PC-3 (cell line): ENCODE results near the gene PITPNB. TPM values are rescaled to one million over a fixed set of nuclear protein-coding genes. Genes with fewer than 3 reads are reported as not detected.

Source experiments
- ATAC-seq: fragments of 200-7000 bp; cut with Tn5 transposase; 2 replicates; pipeline ENCODE4 v1.9.1; 2020; ENCODE audit warnings: mild to moderate bottlenecking, moderate library complexity
- BruUV-seq: library from RNA; stranded (reverse); fragments of 400-500 nt; replicated peaks from 2 replicates; lab custom pipeline; 2021; lab: Mats Ljungman, UMichigan
- CTCF ChIA-PET: fragments of 300-600 bp; sonication (Branson Sonifier 250); formaldehyde crosslinking; loops from one replicate; lab custom pipeline; 2022; ENCODE audit warnings: antibody characterized with exemption; lab: Charles Lee
- POLR2A ChIA-PET: fragments of 300-600 bp; sonication (Branson Sonifier 250); formaldehyde crosslinking; loops from one replicate; lab custom pipeline; 2022; ENCODE audit warnings: antibody characterized with exemption; ENCODE audit not compliant: unreplicated experiment; lab: Charles Lee
- DNase-seq: peaks from one replicate; pipeline ENCODE4 v3.0.0-alpha.2; 2015
- H2AFZ ChIP-seq: fragments of 300-600 bp; sonication (generic); 2 replicates; pipeline ENCODE4 v1.6.0; 2016; ENCODE audit warnings: antibody characterized with exemption, low read length
- H3F3A ChIP-seq: fragments of 300-600 bp; sonication (generic); one replicate; pipeline ENCODE4 v1.6.0; 2017; ENCODE audit warnings: antibody characterized with exemption, low read length, control low read depth, mild to moderate bottlenecking; ENCODE audit not compliant: unreplicated experiment
- H3K27ac ChIP-seq: fragments of 300-600 bp; sonication (generic); 2 replicates; pipeline ENCODE4 v1.5.1; 2016; ENCODE audit warnings: mild to moderate bottlenecking, low read length
- H3K27me3 ChIP-seq: fragments of 300-600 bp; sonication (generic); 2 replicates; pipeline ENCODE4 v1.6.1; 2016; ENCODE audit warnings: low read length, mixed read lengths
- H3K36me3 ChIP-seq: fragments of 300-600 bp; sonication (generic); 2 replicates; pipeline ENCODE4 v1.6.1; 2016; ENCODE audit warnings: low read depth, mixed run types, low read length, mixed read lengths
- H3K4me1 ChIP-seq: fragments of 300-600 bp; sonication (generic); 2 replicates; pipeline ENCODE4 v1.5.1; 2016; ENCODE audit warnings: low read length; ENCODE audit not compliant: insufficient read depth
- H3K4me2 ChIP-seq: fragments of 300-600 bp; sonication (generic); 2 replicates; pipeline ENCODE4 v1.6.0; 2016; ENCODE audit warnings: low read length
- H3K4me3 ChIP-seq: fragments of 300-600 bp; sonication (generic); 2 replicates; pipeline ENCODE4 v1.5.1; 2016; ENCODE audit warnings: mild to moderate bottlenecking, low read length, mixed read lengths
- H3K79me2 ChIP-seq: fragments of 300-600 bp; sonication (generic); 2 replicates; pipeline ENCODE4 v1.6.1; 2017; ENCODE audit warnings: low read length, mixed read lengths
- H3K9ac ChIP-seq: fragments of 300-600 bp; sonication (generic); 2 replicates; pipeline ENCODE4 v1.6.0; 2016; ENCODE audit warnings: mild to moderate bottlenecking, low read length
- H3K9me2 ChIP-seq: fragments of 300-600 bp; sonication (generic); replicated peaks from 2 replicates; pipeline ENCODE4 v1.6.1; 2016; ENCODE audit warnings: mixed run types, low read length, mixed read lengths
- H3K9me3 ChIP-seq: fragments of 300-600 bp; sonication (generic); 2 replicates; pipeline ENCODE4 v1.6.1; 2016; ENCODE audit warnings: low read length, mixed read lengths
- H4K20me1 ChIP-seq: fragments of 300-600 bp; sonication (generic); 2 replicates; pipeline ENCODE4 v1.6.1; 2016; ENCODE audit warnings: low read length, mixed read lengths
- CTCF ChIP-seq: fragments of 300-600 bp; sonication (generic); conservative IDR thresholded peaks from 2 replicates; pipeline ENCODE4 v1.5.1; 2017; ENCODE audit warnings: antibody characterized with exemption, low read depth, mild to moderate bottlenecking, low read length
- EZH2 ChIP-seq: fragments of 300-600 bp; sonication (generic); IDR thresholded peaks from one replicate; pipeline ENCODE4 v1.6.1; 2017; ENCODE audit warnings: antibody characterized with exemption, mild to moderate bottlenecking, low read length; ENCODE audit not compliant: unreplicated experiment
- EZH2phosphoT487 ChIP-seq: fragments of 300-600 bp; sonication (generic); IDR thresholded peaks from 2 replicates; pipeline ENCODE4 v1.6.1; 2018; ENCODE audit warnings: mild to moderate bottlenecking, antibody characterized with exemption, low read length, borderline replicate concordance
- intact Hi-C: fragments of 100-400 bp; cut with micrococcal nuclease; formaldehyde crosslinking; loops from 2 replicates; pipeline ENCODE4 v1.9.0; 2023
- total RNA-seq: library from RNA; depleted of rRNA; stranded (reverse); fragments of >200 nt; gene quantifications from 2 replicates; pipeline ENCODE4 v1.2.3, GENCODE V29; 2014

The PITPNB gene
- total RNA-seq, 1 experiment from 2014 or later, result 15.3 TPM

GRCh38 chr22:27832606-27833005 is 86.5 kb downstream of the PITPNB start:
- no peaks in the 10 kb centered on the region for H3K36me3 ChIP-seq
- H3K4me2 ChIP-seq, result no peak overlapping the region
- TF ChIP-seq EZH2phosphoT487 (no peak), EZH2 (no peak), CTCF (no peak)
- POLR2A ChIA-PET, result no interaction called here
- H3K9ac ChIP-seq, result no peak overlapping the region
- no peaks in the 10 kb centered on the region for H3K4me1 ChIP-seq
- no peaks in the 10 kb centered on the region for H3K79me2 ChIP-seq
- H2AFZ ChIP-seq, result no peak overlapping the region
- H3F3A ChIP-seq, result no peaks in the 10 kb centered on the region
- no peaks in the 10 kb centered on the region for H3K9me2 ChIP-seq
- CTCF ChIA-PET, result no interaction called here
- no peak overlapping the region for H3K27ac ChIP-seq
- no TSS peak for BruUV-seq
- H3K27me3 ChIP-seq, result no peaks in the 10 kb centered on the region
- no peak overlapping the region for H3K4me3 ChIP-seq
- DNase-seq, result no peak
- no peak for ATAC-seq
- no peaks in the 10 kb centered on the region for H4K20me1 ChIP-seq
- intact Hi-C loops, result no loop called here
- no peaks in the 10 kb centered on the region for H3K9me3 ChIP-seq

GRCh38 chr22:27829620-27830019 is 89.4 kb downstream of the PITPNB start:
- H3K27ac ChIP-seq, result no peak overlapping the region
- BruUV-seq, result no TSS peak
- no peaks in the 10 kb centered on the region for H3K36me3 ChIP-seq
- H3K79me2 ChIP-seq, result no peaks in the 10 kb centered on the region
- POLR2A ChIA-PET, result no interaction called here
- H2AFZ ChIP-seq, result no peak overlapping the region
- DNase-seq (no peak), ATAC-seq (no peak)
- TF ChIP-seq EZH2phosphoT487, result no peak
- TF ChIP-seq EZH2, result no peak
- TF ChIP-seq CTCF, result no peak
- H3F3A ChIP-seq, result no peaks in the 10 kb centered on the region
- CTCF ChIA-PET, result no interaction called here
- H3K9me3 ChIP-seq, result no peaks in the 10 kb centered on the region
- H3K9ac ChIP-seq, result no peak overlapping the region
- H4K20me1 ChIP-seq, result no peaks in the 10 kb centered on the region
- no peaks in the 10 kb centered on the region for H3K9me2 ChIP-seq
- H3K4me1 ChIP-seq, result no peaks in the 10 kb centered on the region
- no peak overlapping the region for H3K4me2 ChIP-seq
- H3K4me3 ChIP-seq, result no peak overlapping the region
- H3K27me3 ChIP-seq, result no peaks in the 10 kb centered on the region
- intact Hi-C loops, result no loop called here

GRCh38 chr22:27827604-27828587 is 91.2 kb downstream of the PITPNB start:
- Histone ChIP-seq H3K27me3 (no peaks in the 10 kb centered on the region), H3F3A (no peaks in the 10 kb centered on the region), H3K36me3 (no peaks in the 10 kb centered on the region), H3K79me2 (no peaks in the 10 kb centered on the region), H2AFZ (no peak overlapping the region), H3K4me3 (no peak overlapping the region), H3K27ac (no peak overlapping the region), H3K9me2 (no peaks in the 10 kb centered on the region), H3K4me2 (no peak overlapping the region), H3K9me3 (no peaks in the 10 kb centered on the region), H3K9ac (no peak overlapping the region), H3K4me1 (no peaks in the 10 kb centered on the region), H4K20me1 (no peaks in the 10 kb centered on the region)
- ATAC-seq, result no peak
- no peak for DNase-seq
- TF ChIP-seq EZH2 (no peak), CTCF (no peak), EZH2phosphoT487 (no peak)
- ChIA-PET CTCF (no interaction called here), POLR2A (no interaction called here)
- no TSS peak for BruUV-seq
- intact Hi-C loops, result no loop called here
